GM18520 (cell line): Measurements from ENCODE around the gene GALNT15.

Experiments used
- ATAC-seq: cut with Tn5 transposase; IDR thresholded peaks from one replicate; pipeline ENCODE4 v1.9.1; 2021; ENCODE audit not compliant: unreplicated experiment

GALNT15 gene

GRCh38 chr3:16280671-16281070 is 106.2 kb downstream of the GALNT15 start:
- no peak for ATAC-seq
